Vagina (tissue), 2 donors: Measurements from ENCODE around the gene ZNF214.
A peak's percentile ranks its signal among the peaks of the same experiment; 100 is the strongest.

Source experiments
- POLR2A ChIP-seq, 2 donors: fragments of 450-650 bp; IDR thresholded peaks; one replicate each; pipeline ENCODE4 v1.6.1; 2017; ENCODE audit warnings: antibody characterized with exemption in 2 of 2, mild to moderate bottlenecking in 2 of 2, moderate library complexity in 2 of 2
- POLR2AphosphoS5 ChIP-seq, 2 donors: sonication (generic); formaldehyde crosslinking; IDR thresholded peaks; one replicate each; pipeline ENCODE4 v1.9.0; 2017; ENCODE audit warnings: antibody characterized with exemption in 2 of 2, mild to moderate bottlenecking in 2 of 2, low read depth in 1 of 2; ENCODE audit not compliant: insufficient read depth in 1 of 2
- TF ChIP-seq, protein P1 (sequence below), 3 experiments: fragments of 450-650 bp in 2 of 3; fragments of 200-600 bp in 1 of 3; sonication (generic) in 1 of 3; IDR thresholded peaks; one replicate each; pipeline ENCODE4 v1.5.1; 2017 to 2019; ENCODE audit warnings: antibody characterized with exemption in 3 of 3, mild to moderate bottlenecking in 2 of 3, moderate library complexity in 2 of 3

DNA sequence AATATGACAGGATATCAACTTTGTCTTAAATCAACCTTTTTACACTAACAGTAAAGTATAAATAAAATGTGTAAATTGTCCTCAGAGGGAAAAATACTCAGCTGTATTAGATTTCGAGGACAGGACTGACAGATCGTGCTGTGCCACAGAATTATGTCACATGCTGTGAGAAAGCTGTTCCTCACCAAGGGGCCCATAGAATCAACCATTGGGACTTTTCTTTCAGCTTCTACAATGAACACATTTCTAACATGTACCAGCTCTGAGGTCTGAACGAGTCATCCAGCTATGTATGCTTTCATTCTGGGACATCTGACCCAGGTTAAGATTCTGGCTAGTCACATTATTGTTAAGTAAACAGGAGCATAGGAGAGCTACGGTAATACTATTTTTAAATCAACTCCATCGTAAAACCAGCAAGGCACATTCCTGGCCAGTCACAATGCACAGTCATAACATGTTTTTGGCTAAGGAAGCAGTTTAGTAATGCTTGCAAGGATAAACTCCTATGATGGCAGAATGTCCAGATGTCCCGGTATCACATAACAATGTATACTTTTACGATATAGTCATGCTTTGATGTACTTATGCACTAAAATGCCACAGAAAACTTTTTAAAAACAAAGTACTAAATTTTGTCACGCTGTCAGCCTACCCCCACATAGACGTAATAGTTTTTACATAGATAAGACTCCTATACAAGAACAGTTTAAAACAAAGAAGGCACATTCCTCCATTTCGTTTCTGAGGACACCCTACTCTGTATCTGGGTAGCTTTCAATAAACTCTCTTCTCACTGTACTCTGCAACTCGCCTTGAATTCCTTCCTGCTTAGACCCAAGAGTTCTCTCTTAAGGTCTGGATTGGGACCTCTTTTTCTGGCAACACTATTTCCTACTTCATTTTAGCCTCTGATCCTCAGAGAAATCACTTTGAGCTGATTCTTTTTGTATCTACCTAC is 27.4 kb downstream of the ZNF214 start:
- TF ChIP-seq POLR2A (IDR thresholded peaks at IDR 0.05): no peak
- TF ChIP-seq, protein P1, sequence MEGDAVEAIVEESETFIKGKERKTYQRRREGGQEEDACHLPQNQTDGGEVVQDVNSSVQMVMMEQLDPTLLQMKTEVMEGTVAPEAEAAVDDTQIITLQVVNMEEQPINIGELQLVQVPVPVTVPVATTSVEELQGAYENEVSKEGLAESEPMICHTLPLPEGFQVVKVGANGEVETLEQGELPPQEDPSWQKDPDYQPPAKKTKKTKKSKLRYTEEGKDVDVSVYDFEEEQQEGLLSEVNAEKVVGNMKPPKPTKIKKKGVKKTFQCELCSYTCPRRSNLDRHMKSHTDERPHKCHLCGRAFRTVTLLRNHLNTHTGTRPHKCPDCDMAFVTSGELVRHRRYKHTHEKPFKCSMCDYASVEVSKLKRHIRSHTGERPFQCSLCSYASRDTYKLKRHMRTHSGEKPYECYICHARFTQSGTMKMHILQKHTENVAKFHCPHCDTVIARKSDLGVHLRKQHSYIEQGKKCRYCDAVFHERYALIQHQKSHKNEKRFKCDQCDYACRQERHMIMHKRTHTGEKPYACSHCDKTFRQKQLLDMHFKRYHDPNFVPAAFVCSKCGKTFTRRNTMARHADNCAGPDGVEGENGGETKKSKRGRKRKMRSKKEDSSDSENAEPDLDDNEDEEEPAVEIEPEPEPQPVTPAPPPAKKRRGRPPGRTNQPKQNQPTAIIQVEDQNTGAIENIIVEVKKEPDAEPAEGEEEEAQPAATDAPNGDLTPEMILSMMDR (IDR thresholded peaks at IDR 0.05): no peak
- peak in 1 of 2 donors; percentile 77 for TF ChIP-seq POLR2AphosphoS5 (IDR thresholded peaks at IDR 0.05; ENCODE audit: insufficient read depth in 1 of 2, low read depth in 1 of 2)
